MCF 10A (cell line): ENCODE data around the gene PAIP2. TPM values are rescaled to one million over a fixed set of nuclear protein-coding genes. Genes with fewer than 3 reads are reported as not detected.

Experiments
- BruUV-seq: library from RNA; stranded (reverse); fragments of 400-500 nt; replicated peaks from 2 replicates; lab custom pipeline; 2021; lab: Mats Ljungman, UMichigan
- CTCF ChIA-PET: fragments of 300-600 bp; sonication (Branson Sonifier 250); formaldehyde crosslinking; extraction: SDS; loops from one replicate; lab custom pipeline; 2021; ENCODE audit warnings: antibody characterized with exemption, inconsistent platforms; lab: Yijun Ruan, JAX
- POLR2A ChIA-PET: fragments of 300-600, 350-650 bp; sonication (Branson Sonifier 250); formaldehyde crosslinking; extraction: SDS; loops from one replicate; lab custom pipeline; 2020; ENCODE audit warnings: antibody characterized with exemption, inconsistent platforms; lab: Yijun Ruan, JAX
- DNase-seq: peaks from one replicate; pipeline ENCODE4 v3.0.0-alpha.2; 2018; ENCODE audit not compliant: unreplicated experiment
- H3K27ac Mint-ChIP-seq: one replicate; pipeline ENCODE4 v1.8.0; 2022; ENCODE audit warnings: mild to moderate bottlenecking, low read depth, mixed read lengths; ENCODE audit not compliant: unreplicated experiment
- H3K27me3 Mint-ChIP-seq: one replicate; pipeline ENCODE4 v1.8.0; 2022; ENCODE audit warnings: mixed read lengths; ENCODE audit not compliant: insufficient read depth, unreplicated experiment
- H3K36me3 Mint-ChIP-seq: one replicate; pipeline ENCODE4 v1.8.0; 2022; ENCODE audit warnings: mild to moderate bottlenecking, moderate library complexity, mixed read lengths; ENCODE audit not compliant: insufficient read depth, unreplicated experiment
- H3K4me1 Mint-ChIP-seq: one replicate; pipeline ENCODE4 v1.8.0; 2022; ENCODE audit warnings: mixed read lengths; ENCODE audit not compliant: insufficient read depth, unreplicated experiment
- H3K4me3 Mint-ChIP-seq: one replicate; pipeline ENCODE4 v1.8.0; 2022; ENCODE audit warnings: mild to moderate bottlenecking, moderate library complexity, mixed read lengths; ENCODE audit not compliant: unreplicated experiment
- H3K9me3 Mint-ChIP-seq: one replicate; pipeline ENCODE4 v1.8.0; 2022; ENCODE audit warnings: mixed read lengths; ENCODE audit not compliant: unreplicated experiment
- intact Hi-C: fragments of 100-400 bp; cut with micrococcal nuclease; formaldehyde crosslinking; loops from 2 replicates; pipeline ENCODE4 v1.14.1; 2022
- total RNA-seq: library from RNA; stranded (reverse); gene quantifications from 2 replicates; pipeline ENCODE4 v1.2.3, GENCODE V29; 2022
- TF ChIP-seq, protein P1 (sequence below): fragments of 200-600 bp; IDR thresholded peaks from one replicate; pipeline ENCODE4 v1.8.0; 2022; ENCODE audit warnings: antibody characterized with exemption, mild to moderate bottlenecking; ENCODE audit not compliant: unreplicated experiment

The PAIP2 gene
- total RNA-seq, 1 experiment from 2014 or later: 108 TPM

DNA sequence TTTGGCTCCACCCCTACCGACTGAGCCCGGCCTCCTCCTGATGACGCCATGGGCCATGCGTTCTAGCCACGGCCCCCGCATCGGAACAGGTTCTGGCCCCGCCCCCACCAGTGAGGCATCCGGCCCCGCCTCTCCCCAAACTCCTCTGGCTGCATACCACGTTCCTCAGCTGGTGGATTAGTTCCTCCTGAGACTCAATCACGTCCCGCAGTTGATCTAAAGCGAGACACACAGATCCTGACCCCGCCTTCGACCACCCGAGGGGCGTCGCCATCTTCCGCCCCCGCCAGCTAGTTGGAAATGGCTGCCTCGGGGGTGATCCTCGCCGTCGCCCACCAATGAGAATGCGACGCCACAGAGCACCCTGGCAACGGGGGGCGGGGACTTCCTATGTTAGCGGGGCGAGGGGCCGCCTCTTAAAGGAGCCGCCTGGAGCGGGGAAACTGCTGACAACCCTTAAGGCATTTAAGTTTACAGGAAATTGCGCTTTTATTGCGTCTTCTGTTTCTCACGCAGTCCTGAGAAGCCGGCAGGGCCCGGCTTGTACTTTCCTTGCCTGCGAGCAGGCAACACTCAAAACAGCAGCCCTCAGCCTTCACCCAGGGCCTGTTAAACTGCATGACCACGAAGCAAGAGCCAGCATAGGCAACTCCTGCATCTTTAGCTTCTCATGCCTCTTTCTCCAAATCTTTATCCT, 62.3 kb downstream of the PAIP2 start, which contains the start of gene SPATA24:
SPATA24 (minus strand) TSS at position 303 of the 697 bp plus-strand sequence; CDS start at position 274, 29 bp downstream.
- ChIA-PET CTCF (interaction anchor here (0.7 to 11.5 kb wide), 5 partner anchors 12 to 120 kb away, joined by 3 to 111 read pairs (median 4); no protein-coding TSS in a partner anchor), POLR2A (interaction anchor here (0.7 to 2.3 kb wide), 15 partner anchors 11 to 184 kb away, joined by 3 to 21 read pairs (median 4); partner anchors contain the start of genes DNAJC18, PAIP2 and STING1)
- Mint-ChIP-seq H3K4me3 (peak within 1 kb of the TSS; percentile 97), H3K9me3 (no peaks in the 10 kb centered on the region), H3K4me1 (peaks cover 23% of the 10 kb centered on the region), H3K27ac (peak within 1 kb of the TSS; percentile 99), H3K36me3 (peaks cover 34% of the 10 kb centered on the region), H3K27me3 (no peaks in the 10 kb centered on the region)
- intact Hi-C loops: loop anchor here (2.0 kb wide), 1 partner anchor 63 kb away; the partner anchor contains the start of gene PAIP2
- BruUV-seq: no TSS peak
- TF ChIP-seq, protein P1, sequence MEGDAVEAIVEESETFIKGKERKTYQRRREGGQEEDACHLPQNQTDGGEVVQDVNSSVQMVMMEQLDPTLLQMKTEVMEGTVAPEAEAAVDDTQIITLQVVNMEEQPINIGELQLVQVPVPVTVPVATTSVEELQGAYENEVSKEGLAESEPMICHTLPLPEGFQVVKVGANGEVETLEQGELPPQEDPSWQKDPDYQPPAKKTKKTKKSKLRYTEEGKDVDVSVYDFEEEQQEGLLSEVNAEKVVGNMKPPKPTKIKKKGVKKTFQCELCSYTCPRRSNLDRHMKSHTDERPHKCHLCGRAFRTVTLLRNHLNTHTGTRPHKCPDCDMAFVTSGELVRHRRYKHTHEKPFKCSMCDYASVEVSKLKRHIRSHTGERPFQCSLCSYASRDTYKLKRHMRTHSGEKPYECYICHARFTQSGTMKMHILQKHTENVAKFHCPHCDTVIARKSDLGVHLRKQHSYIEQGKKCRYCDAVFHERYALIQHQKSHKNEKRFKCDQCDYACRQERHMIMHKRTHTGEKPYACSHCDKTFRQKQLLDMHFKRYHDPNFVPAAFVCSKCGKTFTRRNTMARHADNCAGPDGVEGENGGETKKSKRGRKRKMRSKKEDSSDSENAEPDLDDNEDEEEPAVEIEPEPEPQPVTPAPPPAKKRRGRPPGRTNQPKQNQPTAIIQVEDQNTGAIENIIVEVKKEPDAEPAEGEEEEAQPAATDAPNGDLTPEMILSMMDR: no peak
- DNase-seq: peak; percentile 99

DNA sequence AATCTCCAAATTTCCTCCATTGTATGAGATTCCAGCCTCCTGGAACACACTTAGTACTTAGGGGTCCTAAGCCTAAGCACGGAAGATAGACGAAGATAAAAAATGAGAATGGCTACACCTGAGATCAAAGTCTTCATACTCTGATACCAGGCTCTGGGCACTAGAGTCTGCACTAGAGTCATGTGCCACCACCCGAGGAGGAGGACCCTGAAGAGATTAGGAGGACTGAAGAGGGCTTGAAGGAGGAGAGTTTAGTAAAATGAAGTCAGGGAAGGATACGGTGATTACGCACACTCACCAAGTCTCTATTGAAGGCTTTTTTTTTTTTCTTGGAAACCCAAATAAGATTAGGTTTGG, 62.8 kb downstream of the PAIP2 start:
- Mint-ChIP-seq H3K27me3 (no peaks in the 10 kb centered on the region), H3K36me3 (peaks cover 29% of the 10 kb centered on the region), H3K27ac (peak overlapping the region; percentile 99), H3K4me1 (peaks cover 23% of the 10 kb centered on the region), H3K4me3 (peak overlapping the region; percentile 97), H3K9me3 (no peaks in the 10 kb centered on the region)
- DNase-seq: no peak
- POLR2A ChIA-PET: interaction anchor here (0.7 to 2.3 kb wide), 10 partner anchors 10 to 158 kb away, joined by 3 to 21 read pairs (median 6); partner anchors contain the start of genes DNAJC18, PAIP2 and STING1
- TF ChIP-seq, protein P1: no peak
- CTCF ChIA-PET: interaction anchor here (1.5 to 11.5 kb wide), 2 partner anchors 11 to 18 kb away, joined by 4 to 111 read pairs; no protein-coding TSS in a partner anchor
- intact Hi-C loops: no loop called here
- BruUV-seq: TSS peak; percentile 94

DNA sequence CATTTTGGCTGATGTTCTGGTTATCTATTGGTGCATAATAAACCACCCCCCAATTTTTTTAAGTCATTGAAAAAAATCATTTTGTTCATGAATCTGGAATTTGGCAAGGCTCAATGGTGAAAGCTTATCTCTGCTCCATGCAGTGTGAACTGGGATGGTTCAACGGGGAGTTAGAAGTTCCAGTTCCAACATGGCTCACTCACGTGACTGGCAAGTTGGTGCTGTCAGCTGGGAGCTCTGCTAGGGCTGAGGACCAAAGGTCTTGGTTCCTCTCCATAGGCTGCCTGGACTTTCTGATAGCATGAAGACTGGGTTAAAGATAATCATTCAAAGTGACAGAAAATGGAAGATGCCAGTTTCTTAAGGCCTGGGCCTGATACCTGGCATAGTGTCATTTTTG, 65.3 kb downstream of the PAIP2 start:
- no TSS peak for BruUV-seq
- Mint-ChIP-seq H3K27ac (no peak overlapping the region), H3K27me3 (no peaks in the 10 kb centered on the region), H3K9me3 (no peaks in the 10 kb centered on the region), H3K4me3 (no peak overlapping the region), H3K4me1 (peaks cover 23% of the 10 kb centered on the region), H3K36me3 (peaks cover 11% of the 10 kb centered on the region)
- intact Hi-C loops: no loop called here
- ChIA-PET CTCF (interaction anchor here (1.1 to 11.5 kb wide), 3 partner anchors 15 to 204 kb away, joined by 3 to 111 read pairs (median 13); no protein-coding TSS in a partner anchor), POLR2A (interaction anchor here (0.9 to 1.2 kb wide), 3 partner anchors 9 to 12 kb away, joined by 3 to 4 read pairs (median 3); no protein-coding TSS in a partner anchor)
- no peak for DNase-seq
- TF ChIP-seq, protein P1: no peak

DNA sequence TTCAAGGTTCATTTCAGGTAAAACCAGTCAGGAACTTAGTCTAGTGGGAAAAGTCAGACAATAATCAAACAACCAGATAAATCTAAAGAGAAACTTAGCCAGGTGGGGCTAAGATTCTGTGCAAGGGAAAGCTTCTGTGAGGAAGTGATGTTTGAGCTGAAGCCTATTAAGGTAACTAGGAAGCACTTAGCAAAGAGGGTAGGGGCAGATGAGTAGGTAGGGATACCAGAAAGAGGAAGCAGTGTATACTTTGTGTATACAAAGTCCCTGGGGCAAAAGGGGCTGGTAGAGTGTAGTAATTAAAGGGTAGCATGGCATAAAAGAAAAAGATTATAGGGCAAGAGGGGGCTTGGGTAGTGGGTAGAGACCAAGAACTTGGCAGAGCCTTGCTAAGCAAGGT, 65.9 kb downstream of the PAIP2 start:
- H3K27me3 Mint-ChIP-seq: no peaks in the 10 kb centered on the region
- ChIA-PET CTCF (interaction anchor here (1.1 to 11.5 kb wide), 3 partner anchors 14 to 203 kb away, joined by 3 to 111 read pairs (median 13); no protein-coding TSS in a partner anchor), POLR2A (no interaction called here)
- peaks cover 8% of the 10 kb centered on the region for H3K36me3 Mint-ChIP-seq
- peaks cover 22% of the 10 kb centered on the region for H3K4me1 Mint-ChIP-seq
- H3K4me3 Mint-ChIP-seq: no peak overlapping the region
- intact Hi-C loops: no loop called here
- BruUV-seq: no TSS peak
- H3K9me3 Mint-ChIP-seq: no peaks in the 10 kb centered on the region
- no peak overlapping the region for H3K27ac Mint-ChIP-seq
- TF ChIP-seq, protein P1: no peak
- DNase-seq: no peak
